Measurements from ENCODE around the gene CPSF2. TPM values are rescaled to one million over a fixed set of nuclear protein-coding genes. Genes with fewer than 3 reads are reported as not detected.

CPSF2 gene
- total and polyA plus RNA-seq, 4 donors, result 9.6 to 19.4 (median 14.2) TPM

DNA sequence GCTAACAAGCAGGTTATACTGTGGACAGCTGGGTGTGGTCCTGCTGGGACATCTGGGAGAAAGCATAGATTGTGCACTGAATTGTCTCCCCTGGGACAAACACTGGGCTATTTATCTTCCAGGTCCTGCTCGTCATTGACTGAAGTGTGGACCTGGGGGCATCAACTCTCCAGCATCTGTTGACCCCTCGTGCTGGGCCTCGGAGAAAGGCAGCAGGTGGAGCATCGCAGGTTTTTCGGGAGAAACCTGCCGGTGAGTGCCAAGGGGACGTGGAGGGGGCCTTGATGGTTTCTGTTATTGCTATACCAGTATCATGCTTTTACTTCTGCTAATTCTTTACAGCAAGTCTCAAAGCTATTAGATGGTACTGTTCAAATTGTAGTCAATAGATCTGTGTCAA lies 81.3 kb downstream of the CPSF2 start:
- no peak for DNase-seq (ENCODE audit: low spot score)
- 72% methylated on average over 7 of the region's 7 CpGs for WGBS
- Histone ChIP-seq H3K9ac (ENCODE audit: low read depth in 1 of 2, low read length in 2 of 2) (no peak overlapping the region), H3K27me3 (ENCODE audit: control insufficient read depth in 4 of 4, insufficient read depth in 4 of 4, low read length in 3 of 4) (peaks cover 0 to under 1% (median 0%) of the 10 kb centered on the region in 4 donors), H3K27ac (ENCODE audit: low read depth in 1 of 2, low read length in 2 of 2) (no peak overlapping the region), H3K4me3 (ENCODE audit: low read depth in 1 of 3, low read length in 3 of 3) (no peak overlapping the region), H3K4me1 (ENCODE audit: control insufficient read depth in 4 of 4, insufficient read depth in 4 of 4, low read length in 3 of 4) (no peaks in the 10 kb centered on the region), H3K36me3 (ENCODE audit: control insufficient read depth in 4 of 4, insufficient read depth in 3 of 4, low read depth in 1 of 4, low read length in 3 of 4) (no peaks in the 10 kb centered on the region), H3K9me3 (ENCODE audit: control insufficient read depth in 4 of 4, low read length in 3 of 4) (peaks cover 0 to 2% (median 1%) of the 10 kb centered on the region in 4 donors)
- no peak for TF ChIP-seq EGR1 (IDR thresholded peaks at IDR 0.05; ENCODE audit: low read depth in 2 of 2)
- TF ChIP-seq YY1 (IDR thresholded peaks at IDR 0.05), result no peak
- TF ChIP-seq FOXA1 (IDR thresholded peaks at IDR 0.05), result no peak
- TF ChIP-seq NR2F2 (IDR thresholded peaks at IDR 0.05), result no peak
- TF ChIP-seq JUND (IDR thresholded peaks at IDR 0.05), result no peak
- TF ChIP-seq TAF1 (conservative IDR thresholded peaks at IDR 0.05), result no peak
- TF ChIP-seq, protein P1, sequence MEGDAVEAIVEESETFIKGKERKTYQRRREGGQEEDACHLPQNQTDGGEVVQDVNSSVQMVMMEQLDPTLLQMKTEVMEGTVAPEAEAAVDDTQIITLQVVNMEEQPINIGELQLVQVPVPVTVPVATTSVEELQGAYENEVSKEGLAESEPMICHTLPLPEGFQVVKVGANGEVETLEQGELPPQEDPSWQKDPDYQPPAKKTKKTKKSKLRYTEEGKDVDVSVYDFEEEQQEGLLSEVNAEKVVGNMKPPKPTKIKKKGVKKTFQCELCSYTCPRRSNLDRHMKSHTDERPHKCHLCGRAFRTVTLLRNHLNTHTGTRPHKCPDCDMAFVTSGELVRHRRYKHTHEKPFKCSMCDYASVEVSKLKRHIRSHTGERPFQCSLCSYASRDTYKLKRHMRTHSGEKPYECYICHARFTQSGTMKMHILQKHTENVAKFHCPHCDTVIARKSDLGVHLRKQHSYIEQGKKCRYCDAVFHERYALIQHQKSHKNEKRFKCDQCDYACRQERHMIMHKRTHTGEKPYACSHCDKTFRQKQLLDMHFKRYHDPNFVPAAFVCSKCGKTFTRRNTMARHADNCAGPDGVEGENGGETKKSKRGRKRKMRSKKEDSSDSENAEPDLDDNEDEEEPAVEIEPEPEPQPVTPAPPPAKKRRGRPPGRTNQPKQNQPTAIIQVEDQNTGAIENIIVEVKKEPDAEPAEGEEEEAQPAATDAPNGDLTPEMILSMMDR (IDR thresholded peaks at IDR 0.05; ENCODE audit: low read depth, low read length, missing input control), result no peak
- TF ChIP-seq GABPA (IDR thresholded peaks at IDR 0.05 in 1 of 2, conservative IDR thresholded peaks at IDR 0.05 in 1 of 2), result no peak
- TF ChIP-seq, protein P2, sequence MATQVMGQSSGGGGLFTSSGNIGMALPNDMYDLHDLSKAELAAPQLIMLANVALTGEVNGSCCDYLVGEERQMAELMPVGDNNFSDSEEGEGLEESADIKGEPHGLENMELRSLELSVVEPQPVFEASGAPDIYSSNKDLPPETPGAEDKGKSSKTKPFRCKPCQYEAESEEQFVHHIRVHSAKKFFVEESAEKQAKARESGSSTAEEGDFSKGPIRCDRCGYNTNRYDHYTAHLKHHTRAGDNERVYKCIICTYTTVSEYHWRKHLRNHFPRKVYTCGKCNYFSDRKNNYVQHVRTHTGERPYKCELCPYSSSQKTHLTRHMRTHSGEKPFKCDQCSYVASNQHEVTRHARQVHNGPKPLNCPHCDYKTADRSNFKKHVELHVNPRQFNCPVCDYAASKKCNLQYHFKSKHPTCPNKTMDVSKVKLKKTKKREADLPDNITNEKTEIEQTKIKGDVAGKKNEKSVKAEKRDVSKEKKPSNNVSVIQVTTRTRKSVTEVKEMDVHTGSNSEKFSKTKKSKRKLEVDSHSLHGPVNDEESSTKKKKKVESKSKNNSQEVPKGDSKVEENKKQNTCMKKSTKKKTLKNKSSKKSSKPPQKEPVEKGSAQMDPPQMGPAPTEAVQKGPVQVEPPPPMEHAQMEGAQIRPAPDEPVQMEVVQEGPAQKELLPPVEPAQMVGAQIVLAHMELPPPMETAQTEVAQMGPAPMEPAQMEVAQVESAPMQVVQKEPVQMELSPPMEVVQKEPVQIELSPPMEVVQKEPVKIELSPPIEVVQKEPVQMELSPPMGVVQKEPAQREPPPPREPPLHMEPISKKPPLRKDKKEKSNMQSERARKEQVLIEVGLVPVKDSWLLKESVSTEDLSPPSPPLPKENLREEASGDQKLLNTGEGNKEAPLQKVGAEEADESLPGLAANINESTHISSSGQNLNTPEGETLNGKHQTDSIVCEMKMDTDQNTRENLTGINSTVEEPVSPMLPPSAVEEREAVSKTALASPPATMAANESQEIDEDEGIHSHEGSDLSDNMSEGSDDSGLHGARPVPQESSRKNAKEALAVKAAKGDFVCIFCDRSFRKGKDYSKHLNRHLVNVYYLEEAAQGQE (IDR thresholded peaks at IDR 0.05), result no peak
- no peak for TF ChIP-seq SP1 (IDR thresholded peaks at IDR 0.05)
- TF ChIP-seq, protein P3, sequence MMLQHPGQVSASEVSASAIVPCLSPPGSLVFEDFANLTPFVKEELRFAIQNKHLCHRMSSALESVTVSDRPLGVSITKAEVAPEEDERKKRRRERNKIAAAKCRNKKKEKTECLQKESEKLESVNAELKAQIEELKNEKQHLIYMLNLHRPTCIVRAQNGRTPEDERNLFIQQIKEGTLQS (IDR thresholded peaks at IDR 0.05), result no peak
- TF ChIP-seq FOXA2 (IDR thresholded peaks at IDR 0.05), result no peak

DNA sequence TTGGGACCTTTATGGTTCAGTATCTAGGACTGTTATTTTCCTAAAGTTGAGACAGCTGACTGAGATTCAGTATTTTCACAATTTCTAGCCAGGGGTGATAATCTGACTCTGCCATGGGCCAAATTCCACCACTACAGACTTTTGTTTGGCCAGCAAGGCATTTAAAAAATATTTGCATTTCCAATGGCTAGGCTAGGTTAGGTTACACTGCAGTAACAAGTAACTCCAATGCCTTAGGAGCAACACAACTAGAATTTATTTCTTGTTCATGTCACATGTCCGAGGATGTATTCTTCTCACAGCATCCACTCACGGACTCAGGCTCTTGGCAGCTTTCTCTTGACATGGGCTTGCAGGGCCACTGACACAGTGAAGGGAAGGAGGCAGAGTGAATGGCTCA lies 83.0 kb downstream of the CPSF2 start:
- DNase-seq (ENCODE audit: low spot score), result no peak
- WGBS, result 86% methylated on average over 2 of the region's 2 CpGs
- TF ChIP-seq HNF4A (conservative IDR thresholded peaks at IDR 0.05) (no peak), FOXA1 (IDR thresholded peaks at IDR 0.05) (no peak), FOXA2 (IDR thresholded peaks at IDR 0.05) (no peak), HNF4G (IDR thresholded peaks at IDR 0.05) (no peak), RXRA (IDR thresholded peaks at IDR 0.05) (no peak), SP1 (IDR thresholded peaks at IDR 0.05) (no peak), YY1 (IDR thresholded peaks at IDR 0.05) (no peak), EGR1 (IDR thresholded peaks at IDR 0.05; ENCODE audit: low read depth in 2 of 2) (no peak), JUND (IDR thresholded peaks at IDR 0.05) (no peak)
- TF ChIP-seq, protein P3 (IDR thresholded peaks at IDR 0.05), result no peak
- TF ChIP-seq, protein P4, sequence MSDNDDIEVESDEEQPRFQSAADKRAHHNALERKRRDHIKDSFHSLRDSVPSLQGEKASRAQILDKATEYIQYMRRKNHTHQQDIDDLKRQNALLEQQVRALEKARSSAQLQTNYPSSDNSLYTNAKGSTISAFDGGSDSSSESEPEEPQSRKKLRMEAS (IDR thresholded peaks at IDR 0.05), result no peak
- TF ChIP-seq, protein P1 (IDR thresholded peaks at IDR 0.05; ENCODE audit: low read depth, low read length, missing input control), result no peak
- TF ChIP-seq, protein P5, sequence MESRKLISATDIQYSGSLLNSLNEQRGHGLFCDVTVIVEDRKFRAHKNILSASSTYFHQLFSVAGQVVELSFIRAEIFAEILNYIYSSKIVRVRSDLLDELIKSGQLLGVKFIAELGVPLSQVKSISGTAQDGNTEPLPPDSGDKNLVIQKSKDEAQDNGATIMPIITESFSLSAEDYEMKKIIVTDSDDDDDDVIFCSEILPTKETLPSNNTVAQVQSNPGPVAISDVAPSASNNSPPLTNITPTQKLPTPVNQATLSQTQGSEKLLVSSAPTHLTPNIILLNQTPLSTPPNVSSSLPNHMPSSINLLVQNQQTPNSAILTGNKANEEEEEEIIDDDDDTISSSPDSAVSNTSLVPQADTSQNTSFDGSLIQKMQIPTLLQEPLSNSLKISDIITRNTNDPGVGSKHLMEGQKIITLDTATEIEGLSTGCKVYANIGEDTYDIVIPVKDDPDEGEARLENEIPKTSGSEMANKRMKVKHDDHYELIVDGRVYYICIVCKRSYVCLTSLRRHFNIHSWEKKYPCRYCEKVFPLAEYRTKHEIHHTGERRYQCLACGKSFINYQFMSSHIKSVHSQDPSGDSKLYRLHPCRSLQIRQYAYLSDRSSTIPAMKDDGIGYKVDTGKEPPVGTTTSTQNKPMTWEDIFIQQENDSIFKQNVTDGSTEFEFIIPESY (IDR thresholded peaks at IDR 0.05), result no peak
- TF ChIP-seq, protein P2 (IDR thresholded peaks at IDR 0.05), result no peak
- no peak overlapping the region for H3K9ac ChIP-seq (ENCODE audit: low read depth in 1 of 2, low read length in 2 of 2)
- no peaks in the 10 kb centered on the region for H3K36me3 ChIP-seq (ENCODE audit: control insufficient read depth in 4 of 4, insufficient read depth in 3 of 4, low read depth in 1 of 4, low read length in 3 of 4)
- H3K27me3 ChIP-seq (ENCODE audit: control insufficient read depth in 4 of 4, insufficient read depth in 4 of 4, low read length in 3 of 4), result no peaks in the 10 kb centered on the region
- H3K9me3 ChIP-seq (ENCODE audit: control insufficient read depth in 4 of 4, low read length in 3 of 4), result peaks cover 0 to 2% (median 1%) of the 10 kb centered on the region in 4 donors
- no peaks in the 10 kb centered on the region for H3K4me1 ChIP-seq (ENCODE audit: control insufficient read depth in 4 of 4, insufficient read depth in 4 of 4, low read length in 3 of 4)
- no peak overlapping the region for H3K27ac ChIP-seq (ENCODE audit: low read depth in 1 of 2, low read length in 2 of 2)
- H3K4me3 ChIP-seq (ENCODE audit: low read depth in 1 of 3, low read length in 3 of 3), result no peak overlapping the region
